ENCODE data around the gene REC114. TPM values are rescaled to one million over a fixed set of nuclear protein-coding genes. Genes with fewer than 3 reads are reported as not detected.

The REC114 gene
- total RNA-seq, 1 experiment from 2014 or later = not detected

DNA sequence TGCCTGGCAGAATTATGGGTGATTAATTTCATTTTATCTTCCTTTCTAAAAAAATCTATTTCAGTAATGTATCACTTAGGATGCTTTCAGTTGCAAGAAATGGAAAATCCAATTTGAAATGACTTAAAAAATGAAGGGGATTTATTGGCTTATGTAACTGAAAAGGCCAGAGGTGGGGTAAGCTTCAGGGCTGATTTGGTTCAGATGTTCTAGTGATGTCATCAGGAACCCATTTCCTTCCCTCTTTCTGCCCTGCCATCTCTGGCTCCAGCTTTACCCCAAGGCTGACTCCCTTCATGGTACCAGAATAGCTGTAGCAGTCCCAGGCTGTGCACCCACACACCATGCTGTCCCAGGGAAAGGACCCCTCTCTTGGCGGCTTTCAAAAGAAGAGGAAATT is 18.5 kb upstream of the REC114 start:
- ATAC-seq (no peak), DNase-seq (ENCODE audit: low spot score) (no peak)
- no peak for TF ChIP-seq SP1 (CRISPR knock-in tag; conservative IDR thresholded peaks at IDR 0.05)
- TF ChIP-seq, protein P1, sequence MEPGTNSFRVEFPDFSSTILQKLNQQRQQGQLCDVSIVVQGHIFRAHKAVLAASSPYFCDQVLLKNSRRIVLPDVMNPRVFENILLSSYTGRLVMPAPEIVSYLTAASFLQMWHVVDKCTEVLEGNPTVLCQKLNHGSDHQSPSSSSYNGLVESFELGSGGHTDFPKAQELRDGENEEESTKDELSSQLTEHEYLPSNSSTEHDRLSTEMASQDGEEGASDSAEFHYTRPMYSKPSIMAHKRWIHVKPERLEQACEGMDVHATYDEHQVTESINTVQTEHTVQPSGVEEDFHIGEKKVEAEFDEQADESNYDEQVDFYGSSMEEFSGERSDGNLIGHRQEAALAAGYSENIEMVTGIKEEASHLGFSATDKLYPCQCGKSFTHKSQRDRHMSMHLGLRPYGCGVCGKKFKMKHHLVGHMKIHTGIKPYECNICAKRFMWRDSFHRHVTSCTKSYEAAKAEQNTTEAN (CRISPR knock-in tag; IDR thresholded peaks at IDR 0.05) = no peak
- TF ChIP-seq HMGA2 (CRISPR knock-in tag; IDR thresholded peaks at IDR 0.05) = no peak
- no peak for TF ChIP-seq MXD4 (CRISPR knock-in tag; IDR thresholded peaks at IDR 0.05; ENCODE audit: borderline replicate concordance)
- TF ChIP-seq ELF4 (CRISPR knock-in tag; IDR thresholded peaks at IDR 0.05; ENCODE audit: low read depth) = no peak
- TF ChIP-seq, protein P2, sequence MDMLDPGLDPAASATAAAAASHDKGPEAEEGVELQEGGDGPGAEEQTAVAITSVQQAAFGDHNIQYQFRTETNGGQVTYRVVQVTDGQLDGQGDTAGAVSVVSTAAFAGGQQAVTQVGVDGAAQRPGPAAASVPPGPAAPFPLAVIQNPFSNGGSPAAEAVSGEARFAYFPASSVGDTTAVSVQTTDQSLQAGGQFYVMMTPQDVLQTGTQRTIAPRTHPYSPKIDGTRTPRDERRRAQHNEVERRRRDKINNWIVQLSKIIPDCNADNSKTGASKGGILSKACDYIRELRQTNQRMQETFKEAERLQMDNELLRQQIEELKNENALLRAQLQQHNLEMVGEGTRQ (CRISPR knock-in tag; IDR thresholded peaks at IDR 0.05) = no peak
- no peak for TF ChIP-seq NR1H2 (CRISPR knock-in tag; IDR thresholded peaks at IDR 0.05)
- no peak for TF ChIP-seq ZNF671 (CRISPR knock-in tag; IDR thresholded peaks at IDR 0.05)
- TF ChIP-seq, protein P3, sequence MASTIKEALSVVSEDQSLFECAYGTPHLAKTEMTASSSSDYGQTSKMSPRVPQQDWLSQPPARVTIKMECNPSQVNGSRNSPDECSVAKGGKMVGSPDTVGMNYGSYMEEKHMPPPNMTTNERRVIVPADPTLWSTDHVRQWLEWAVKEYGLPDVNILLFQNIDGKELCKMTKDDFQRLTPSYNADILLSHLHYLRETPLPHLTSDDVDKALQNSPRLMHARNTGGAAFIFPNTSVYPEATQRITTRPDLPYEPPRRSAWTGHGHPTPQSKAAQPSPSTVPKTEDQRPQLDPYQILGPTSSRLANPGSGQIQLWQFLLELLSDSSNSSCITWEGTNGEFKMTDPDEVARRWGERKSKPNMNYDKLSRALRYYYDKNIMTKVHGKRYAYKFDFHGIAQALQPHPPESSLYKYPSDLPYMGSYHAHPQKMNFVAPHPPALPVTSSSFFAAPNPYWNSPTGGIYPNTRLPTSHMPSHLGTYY (CRISPR knock-in tag; IDR thresholded peaks at IDR 0.05) = no peak
- TF ChIP-seq, protein P4, sequence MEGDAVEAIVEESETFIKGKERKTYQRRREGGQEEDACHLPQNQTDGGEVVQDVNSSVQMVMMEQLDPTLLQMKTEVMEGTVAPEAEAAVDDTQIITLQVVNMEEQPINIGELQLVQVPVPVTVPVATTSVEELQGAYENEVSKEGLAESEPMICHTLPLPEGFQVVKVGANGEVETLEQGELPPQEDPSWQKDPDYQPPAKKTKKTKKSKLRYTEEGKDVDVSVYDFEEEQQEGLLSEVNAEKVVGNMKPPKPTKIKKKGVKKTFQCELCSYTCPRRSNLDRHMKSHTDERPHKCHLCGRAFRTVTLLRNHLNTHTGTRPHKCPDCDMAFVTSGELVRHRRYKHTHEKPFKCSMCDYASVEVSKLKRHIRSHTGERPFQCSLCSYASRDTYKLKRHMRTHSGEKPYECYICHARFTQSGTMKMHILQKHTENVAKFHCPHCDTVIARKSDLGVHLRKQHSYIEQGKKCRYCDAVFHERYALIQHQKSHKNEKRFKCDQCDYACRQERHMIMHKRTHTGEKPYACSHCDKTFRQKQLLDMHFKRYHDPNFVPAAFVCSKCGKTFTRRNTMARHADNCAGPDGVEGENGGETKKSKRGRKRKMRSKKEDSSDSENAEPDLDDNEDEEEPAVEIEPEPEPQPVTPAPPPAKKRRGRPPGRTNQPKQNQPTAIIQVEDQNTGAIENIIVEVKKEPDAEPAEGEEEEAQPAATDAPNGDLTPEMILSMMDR (IDR thresholded peaks at IDR 0.05) = no peak
- TF ChIP-seq, protein P5, sequence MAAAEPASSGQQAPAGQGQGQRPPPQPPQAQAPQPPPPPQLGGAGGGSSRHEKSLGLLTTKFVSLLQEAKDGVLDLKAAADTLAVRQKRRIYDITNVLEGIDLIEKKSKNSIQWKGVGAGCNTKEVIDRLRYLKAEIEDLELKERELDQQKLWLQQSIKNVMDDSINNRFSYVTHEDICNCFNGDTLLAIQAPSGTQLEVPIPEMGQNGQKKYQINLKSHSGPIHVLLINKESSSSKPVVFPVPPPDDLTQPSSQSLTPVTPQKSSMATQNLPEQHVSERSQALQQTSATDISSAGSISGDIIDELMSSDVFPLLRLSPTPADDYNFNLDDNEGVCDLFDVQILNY (CRISPR knock-in tag; IDR thresholded peaks at IDR 0.05) = no peak
- TF ChIP-seq ZNF317 (CRISPR knock-in tag; IDR thresholded peaks at IDR 0.05; ENCODE audit: borderline replicate concordance, low read depth) = no peak
- TF ChIP-seq SMAD3 (CRISPR knock-in tag; IDR thresholded peaks at IDR 0.05; ENCODE audit: borderline replicate concordance) = no peak
- TF ChIP-seq EMX1 (CRISPR knock-in tag; IDR thresholded peaks at IDR 0.05) = no peak
- TF ChIP-seq, protein P6, sequence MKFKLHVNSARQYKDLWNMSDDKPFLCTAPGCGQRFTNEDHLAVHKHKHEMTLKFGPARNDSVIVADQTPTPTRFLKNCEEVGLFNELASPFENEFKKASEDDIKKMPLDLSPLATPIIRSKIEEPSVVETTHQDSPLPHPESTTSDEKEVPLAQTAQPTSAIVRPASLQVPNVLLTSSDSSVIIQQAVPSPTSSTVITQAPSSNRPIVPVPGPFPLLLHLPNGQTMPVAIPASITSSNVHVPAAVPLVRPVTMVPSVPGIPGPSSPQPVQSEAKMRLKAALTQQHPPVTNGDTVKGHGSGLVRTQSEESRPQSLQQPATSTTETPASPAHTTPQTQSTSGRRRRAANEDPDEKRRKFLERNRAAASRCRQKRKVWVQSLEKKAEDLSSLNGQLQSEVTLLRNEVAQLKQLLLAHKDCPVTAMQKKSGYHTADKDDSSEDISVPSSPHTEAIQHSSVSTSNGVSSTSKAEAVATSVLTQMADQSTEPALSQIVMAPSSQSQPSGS (CRISPR knock-in tag; IDR thresholded peaks at IDR 0.05; ENCODE audit: borderline replicate concordance, low read depth) = no peak
- no peak for TF ChIP-seq GRHL2 (CRISPR knock-in tag; IDR thresholded peaks at IDR 0.05; ENCODE audit: insufficient replicate concordance, severe bottlenecking)
- TF ChIP-seq NFATC4 (CRISPR knock-in tag; IDR thresholded peaks at IDR 0.05) = no peak
- no peak for TF ChIP-seq ZBTB21 (CRISPR knock-in tag; IDR thresholded peaks at IDR 0.05; ENCODE audit: borderline replicate concordance)
- Mint-ChIP-seq H3K27ac (no peak overlapping the region), H3K36me3 (no peaks in the 10 kb centered on the region), H3K27me3 (ENCODE audit: low read depth) (no peaks in the 10 kb centered on the region), H3K9me3 (no peaks in the 10 kb centered on the region), H3K4me1 (0 out of 2 replicates have a peak, but pooled peaks cover 2% of the 10 kb centered on the region), H3K4me3 (no peak overlapping the region)
- ChIA-PET POLR2A (no interaction called here), CTCF (interaction anchor here (3.2 kb wide), 1 partner anchor 40 kb away, joined by 8 read pairs; no protein-coding TSS in a partner anchor)

DNA sequence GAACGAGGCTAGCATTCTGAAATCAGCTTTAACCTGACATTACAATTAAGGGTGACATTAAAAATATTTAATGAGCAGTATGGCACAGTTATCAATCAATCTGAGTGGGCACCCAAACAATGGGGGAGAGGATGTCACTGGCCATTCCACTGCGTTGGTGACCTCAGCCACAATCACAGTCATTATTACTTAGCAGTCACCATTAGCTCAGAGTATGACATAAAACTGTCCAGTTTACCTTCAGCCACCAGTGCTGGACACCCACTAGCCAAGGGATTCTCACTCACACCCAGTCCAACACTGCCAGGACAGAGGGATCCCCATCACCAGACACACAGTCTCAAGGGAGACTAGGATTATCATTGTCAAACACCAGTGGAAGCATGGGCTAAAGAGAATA is 17.5 kb upstream of the REC114 start:
- Mint-ChIP-seq H3K27ac (no peak overlapping the region), H3K4me1 (0 out of 2 replicates have a peak, but pooled peaks cover 2% of the 10 kb centered on the region), H3K9me3 (no peaks in the 10 kb centered on the region), H3K27me3 (ENCODE audit: low read depth) (peaks cover under 1% of the 10 kb centered on the region; the same call in 1 of the 2 replicates), H3K36me3 (no peaks in the 10 kb centered on the region), H3K4me3 (no peak overlapping the region)
- CTCF ChIA-PET = interaction anchor here (0.6 to 3.2 kb wide), 2 partner anchors 39 to 75 kb away, joined by 3 to 8 read pairs; no protein-coding TSS in a partner anchor
- ATAC-seq = no peak
- DNase-seq (ENCODE audit: low spot score) = no peak
- POLR2A ChIA-PET = no interaction called here
- TF ChIP-seq SOX15 (CRISPR knock-in tag; IDR thresholded peaks at IDR 0.05) (no peak), JUN (CRISPR knock-in tag; IDR thresholded peaks at IDR 0.05) (no peak), TCF7 (CRISPR knock-in tag; IDR thresholded peaks at IDR 0.05; ENCODE audit: low read depth) (no peak), MYBL2 (CRISPR knock-in tag; IDR thresholded peaks at IDR 0.05) (no peak), NFE2L1 (CRISPR knock-in tag; IDR thresholded peaks at IDR 0.05) (no peak)
- TF ChIP-seq, protein P7, sequence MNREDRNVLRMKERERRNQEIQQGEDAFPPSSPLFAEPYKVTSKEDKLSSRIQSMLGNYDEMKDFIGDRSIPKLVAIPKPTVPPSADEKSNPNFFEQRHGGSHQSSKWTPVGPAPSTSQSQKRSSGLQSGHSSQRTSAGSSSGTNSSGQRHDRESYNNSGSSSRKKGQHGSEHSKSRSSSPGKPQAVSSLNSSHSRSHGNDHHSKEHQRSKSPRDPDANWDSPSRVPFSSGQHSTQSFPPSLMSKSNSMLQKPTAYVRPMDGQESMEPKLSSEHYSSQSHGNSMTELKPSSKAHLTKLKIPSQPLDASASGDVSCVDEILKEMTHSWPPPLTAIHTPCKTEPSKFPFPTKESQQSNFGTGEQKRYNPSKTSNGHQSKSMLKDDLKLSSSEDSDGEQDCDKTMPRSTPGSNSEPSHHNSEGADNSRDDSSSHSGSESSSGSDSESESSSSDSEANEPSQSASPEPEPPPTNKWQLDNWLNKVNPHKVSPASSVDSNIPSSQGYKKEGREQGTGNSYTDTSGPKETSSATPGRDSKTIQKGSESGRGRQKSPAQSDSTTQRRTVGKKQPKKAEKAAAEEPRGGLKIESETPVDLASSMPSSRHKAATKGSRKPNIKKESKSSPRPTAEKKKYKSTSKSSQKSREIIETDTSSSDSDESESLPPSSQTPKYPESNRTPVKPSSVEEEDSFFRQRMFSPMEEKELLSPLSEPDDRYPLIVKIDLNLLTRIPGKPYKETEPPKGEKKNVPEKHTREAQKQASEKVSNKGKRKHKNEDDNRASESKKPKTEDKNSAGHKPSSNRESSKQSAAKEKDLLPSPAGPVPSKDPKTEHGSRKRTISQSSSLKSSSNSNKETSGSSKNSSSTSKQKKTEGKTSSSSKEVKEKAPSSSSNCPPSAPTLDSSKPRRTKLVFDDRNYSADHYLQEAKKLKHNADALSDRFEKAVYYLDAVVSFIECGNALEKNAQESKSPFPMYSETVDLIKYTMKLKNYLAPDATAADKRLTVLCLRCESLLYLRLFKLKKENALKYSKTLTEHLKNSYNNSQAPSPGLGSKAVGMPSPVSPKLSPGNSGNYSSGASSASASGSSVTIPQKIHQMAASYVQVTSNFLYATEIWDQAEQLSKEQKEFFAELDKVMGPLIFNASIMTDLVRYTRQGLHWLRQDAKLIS (CRISPR knock-in tag; IDR thresholded peaks at IDR 0.05; ENCODE audit: borderline replicate concordance) = no peak
- TF ChIP-seq, protein P3 (CRISPR knock-in tag; IDR thresholded peaks at IDR 0.05) = no peak
